Right atrium auricular region (tissue), 2 donors: ENCODE results near the gene CD300C. TPM values are rescaled to one million over a fixed set of nuclear protein-coding genes. Genes with fewer than 3 reads are reported as not detected.
A peak's percentile ranks its signal among the peaks of the same experiment; 100 is the strongest.

ENCODE experiments used
- DNase-seq: peaks from one replicate; pipeline ENCODE4 v3.0.0-alpha.2; 2019; ENCODE audit warnings: low spot score
- H3K27ac ChIP-seq, 2 donors: fragments of 200-600 bp; sonication (generic); 1 replicate in 1 of 2; 2 replicates in 1 of 2; pipeline ENCODE4 v1.5.1; 2016 to 2019
- H3K27me3 ChIP-seq, 2 donors: fragments of 200-600 bp; sonication (generic); one replicate each; pipeline versions ENCODE4 v1.5.1 to v1.6.0; 2017 to 2019
- H3K36me3 ChIP-seq: fragments of 200-600 bp; sonication (generic); one replicate; pipeline ENCODE4 v1.5.1; 2016
- H3K4me1 ChIP-seq, 2 donors: fragments of 200-600 bp; sonication (generic); one replicate each; pipeline versions ENCODE4 v1.5.1 to v1.6.0; 2017 to 2019
- H3K4me3 ChIP-seq, 2 donors: fragments of 200-600 bp; sonication (generic); 1 replicate in 1 of 2; 2 replicates in 1 of 2; pipeline ENCODE4 v1.5.1; 2017 to 2019; ENCODE audit warnings: mild to moderate bottlenecking in 1 of 2, moderate library complexity in 1 of 2
- H3K9me3 ChIP-seq, 2 donors: fragments of 200-600 bp; sonication (generic); one replicate each; pipeline ENCODE4 v1.5.1; 2019
- total RNA-seq, 2 donors: library from RNA; depleted of rRNA; stranded (reverse); fragments of >200 nt; gene quantifications; one replicate each; pipeline ENCODE4 v1.1.0, GENCODE V29; 2016
- TF ChIP-seq, protein P1 (sequence below), 2 donors: fragments of 200-600 bp; sonication (generic); IDR thresholded peaks; one replicate each; pipeline ENCODE4 v1.5.1; 2019; ENCODE audit warnings: antibody characterized with exemption in 2 of 2

Gene CD300C
- total RNA-seq, 2 donors from 2014 or later: 0.98 TPM; not detected in 1

DNA sequence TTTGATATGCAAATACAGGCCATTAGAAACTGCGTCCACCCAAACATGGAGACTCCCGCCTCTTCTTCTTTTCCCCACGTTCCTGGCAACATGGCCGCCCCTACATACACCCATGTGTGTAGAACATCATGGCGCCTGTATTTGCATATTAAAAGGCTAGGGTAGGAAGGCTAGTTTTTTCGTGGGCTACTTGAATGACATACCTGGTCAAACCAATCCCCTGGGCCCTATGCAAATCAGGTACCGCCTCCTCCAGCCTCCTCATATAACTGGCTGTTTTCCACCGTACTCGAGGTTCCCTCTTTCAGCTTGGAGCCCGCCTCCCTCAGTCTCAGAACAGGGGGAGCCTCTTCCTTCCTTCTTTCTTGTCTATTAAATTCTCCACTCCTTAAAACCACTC lies 13.8 kb downstream of the CD300C start:
- Histone ChIP-seq H3K27ac (no peak overlapping the region), H3K4me1 (no peaks in the 10 kb centered on the region), H3K4me3 (no peak overlapping the region), H3K36me3 (no peaks in the 10 kb centered on the region), H3K9me3 (peaks cover 0 to 10% of the 10 kb centered on the region in 2 donors), H3K27me3 (no peaks in the 10 kb centered on the region)
- DNase-seq: peak; percentile 71
- TF ChIP-seq, protein P1, sequence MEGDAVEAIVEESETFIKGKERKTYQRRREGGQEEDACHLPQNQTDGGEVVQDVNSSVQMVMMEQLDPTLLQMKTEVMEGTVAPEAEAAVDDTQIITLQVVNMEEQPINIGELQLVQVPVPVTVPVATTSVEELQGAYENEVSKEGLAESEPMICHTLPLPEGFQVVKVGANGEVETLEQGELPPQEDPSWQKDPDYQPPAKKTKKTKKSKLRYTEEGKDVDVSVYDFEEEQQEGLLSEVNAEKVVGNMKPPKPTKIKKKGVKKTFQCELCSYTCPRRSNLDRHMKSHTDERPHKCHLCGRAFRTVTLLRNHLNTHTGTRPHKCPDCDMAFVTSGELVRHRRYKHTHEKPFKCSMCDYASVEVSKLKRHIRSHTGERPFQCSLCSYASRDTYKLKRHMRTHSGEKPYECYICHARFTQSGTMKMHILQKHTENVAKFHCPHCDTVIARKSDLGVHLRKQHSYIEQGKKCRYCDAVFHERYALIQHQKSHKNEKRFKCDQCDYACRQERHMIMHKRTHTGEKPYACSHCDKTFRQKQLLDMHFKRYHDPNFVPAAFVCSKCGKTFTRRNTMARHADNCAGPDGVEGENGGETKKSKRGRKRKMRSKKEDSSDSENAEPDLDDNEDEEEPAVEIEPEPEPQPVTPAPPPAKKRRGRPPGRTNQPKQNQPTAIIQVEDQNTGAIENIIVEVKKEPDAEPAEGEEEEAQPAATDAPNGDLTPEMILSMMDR (IDR thresholded peaks at IDR 0.05): no peak

DNA sequence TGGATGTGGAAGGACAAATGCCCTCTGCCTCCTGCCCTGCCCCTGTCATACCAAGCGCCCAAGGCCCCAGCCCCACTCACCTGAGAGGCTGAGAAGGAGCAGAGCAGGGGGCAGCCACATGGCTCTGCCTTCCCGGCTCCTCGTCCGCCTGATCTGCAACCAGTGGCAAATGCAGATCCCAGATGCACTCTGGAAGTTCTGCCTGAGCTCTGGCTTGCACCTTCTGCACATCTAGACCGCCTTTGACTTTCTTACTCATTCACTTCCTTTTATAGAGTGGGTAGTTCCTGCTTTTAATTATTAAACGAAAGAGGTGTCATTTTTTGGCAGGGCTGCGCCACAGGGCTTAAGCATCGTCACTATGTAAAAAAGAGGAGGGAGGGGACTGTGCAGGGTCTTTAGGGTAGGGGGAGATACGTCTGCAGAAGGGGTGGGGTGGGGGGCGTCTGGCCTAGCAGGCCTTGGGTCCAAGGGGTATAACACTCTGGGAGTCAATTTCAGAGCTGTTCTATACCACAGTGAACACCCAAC lies 14.6 kb downstream of the CD300C start, which contains the start of gene CD300LB:
CD300LB (minus strand) TSS at position 245 of the 531 bp plus-strand sequence; CDS start at position 120, 125 bp downstream.
- H3K4me1 ChIP-seq: no peaks in the 10 kb centered on the region
- peak; percentile 54 for DNase-seq
- H3K9me3 ChIP-seq: peaks cover 0 to 10% of the 10 kb centered on the region in 2 donors
- no peaks in the 10 kb centered on the region for H3K36me3 ChIP-seq
- H3K27ac ChIP-seq: no peak within 1 kb of the TSS
- TF ChIP-seq, protein P1 (IDR thresholded peaks at IDR 0.05): no peak
- H3K27me3 ChIP-seq: no peaks in the 10 kb centered on the region
- no peak within 1 kb of the TSS for H3K4me3 ChIP-seq

DNA sequence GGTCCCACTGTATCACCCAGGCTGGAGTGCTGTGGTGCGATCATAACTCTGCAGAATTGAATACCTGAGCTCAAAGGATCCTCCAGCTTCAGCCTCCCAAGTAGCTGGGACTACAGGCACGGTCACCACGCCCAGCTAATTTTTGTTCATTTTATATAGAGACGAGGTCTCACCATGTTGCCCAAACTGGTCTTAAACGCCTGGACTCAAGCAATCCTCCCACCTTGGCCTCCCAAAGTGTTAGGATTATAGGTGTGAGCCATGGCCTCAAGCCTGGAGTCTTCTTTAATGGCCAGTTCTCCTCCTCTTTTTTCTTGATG lies 15.1 kb downstream of the CD300C start:
- TF ChIP-seq, protein P1 (IDR thresholded peaks at IDR 0.05): no peak
- H3K27me3 ChIP-seq: no peaks in the 10 kb centered on the region
- no peak overlapping the region for H3K27ac ChIP-seq
- DNase-seq: peak; percentile 32
- H3K36me3 ChIP-seq: no peaks in the 10 kb centered on the region
- H3K4me1 ChIP-seq: no peaks in the 10 kb centered on the region
- peaks cover 0 to 8% of the 10 kb centered on the region in 2 donors for H3K9me3 ChIP-seq
- no peak overlapping the region for H3K4me3 ChIP-seq

DNA sequence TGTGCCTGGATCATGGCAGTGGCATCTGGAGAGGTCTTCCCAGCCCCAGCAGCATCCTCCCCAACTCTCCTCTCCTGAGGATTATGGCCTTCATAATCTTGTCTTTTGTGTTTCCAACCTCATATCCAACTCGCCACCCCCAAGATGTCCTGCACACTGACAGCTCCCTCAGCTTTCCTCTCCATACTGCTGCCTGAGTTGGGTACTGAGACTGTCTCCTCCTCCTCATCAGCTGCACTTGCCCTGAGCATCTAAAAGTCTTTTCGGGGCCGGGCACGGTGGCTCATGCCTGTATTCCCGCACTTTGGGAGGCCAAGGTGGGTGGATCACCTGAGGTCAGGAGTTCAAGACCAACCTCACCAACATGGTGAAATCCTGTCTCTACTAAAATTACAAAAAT lies 16.7 kb downstream of the CD300C start:
- no peak overlapping the region for H3K27ac ChIP-seq
- no peaks in the 10 kb centered on the region for H3K9me3 ChIP-seq
- no peak overlapping the region for H3K4me3 ChIP-seq
- DNase-seq: peak; percentile 48
- no peaks in the 10 kb centered on the region for H3K27me3 ChIP-seq
- TF ChIP-seq, protein P1 (IDR thresholded peaks at IDR 0.05): no peak
- no peaks in the 10 kb centered on the region for H3K4me1 ChIP-seq
- no peaks in the 10 kb centered on the region for H3K36me3 ChIP-seq

DNA sequence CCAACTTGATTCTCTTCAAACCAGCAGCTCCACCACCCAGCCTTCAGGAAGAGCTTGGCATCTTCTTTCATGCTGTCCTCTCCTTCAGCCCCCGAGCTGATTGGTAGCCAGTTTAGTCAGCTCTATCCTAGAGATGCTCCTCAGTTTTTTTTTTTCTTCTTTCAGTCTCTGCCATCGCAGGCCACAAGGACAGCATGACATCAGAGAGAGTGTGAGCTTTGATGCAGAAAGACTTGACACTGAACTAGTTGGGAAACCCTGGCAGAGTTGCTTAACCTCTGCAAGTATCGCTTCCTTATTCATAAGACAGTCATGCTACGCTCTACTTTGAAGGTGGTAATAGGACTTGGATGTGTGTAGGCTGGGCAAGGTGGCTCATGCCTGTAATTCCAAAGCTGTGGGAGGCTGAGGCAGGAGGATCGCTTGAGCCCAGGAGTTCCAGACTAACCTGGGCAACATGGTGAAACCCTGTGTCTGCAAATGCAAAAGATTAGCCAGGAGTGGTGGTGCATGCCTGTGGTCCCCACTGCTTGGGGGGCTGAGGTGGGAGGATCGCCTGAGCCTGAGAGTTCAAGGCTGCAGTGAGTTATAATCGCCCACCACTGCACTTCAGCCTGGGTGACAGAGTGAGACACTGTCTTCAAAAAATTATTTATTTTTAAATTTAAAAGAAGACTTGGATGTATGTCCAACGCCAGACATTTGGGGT lies 17.3 kb downstream of the CD300C start:
- Histone ChIP-seq H3K27ac (no peak overlapping the region), H3K4me1 (no peaks in the 10 kb centered on the region), H3K27me3 (no peaks in the 10 kb centered on the region), H3K36me3 (no peaks in the 10 kb centered on the region), H3K4me3 (no peak overlapping the region), H3K9me3 (no peaks in the 10 kb centered on the region)
- TF ChIP-seq, protein P1 (IDR thresholded peaks at IDR 0.05): no peak
- DNase-seq: peak; percentile 59
